Body of pancreas (tissue), 4 donors: ENCODE results near the gene SCIMP.

Experiments
- POLR2A ChIP-seq, 3 donors: fragments of 450-650 bp; IDR thresholded peaks; one replicate each; pipeline ENCODE4 v1.6.1; 2016; ENCODE audit warnings: antibody characterized with exemption in 3 of 3, mild to moderate bottlenecking in 2 of 3
- TF ChIP-seq, protein P1 (sequence below), 7 experiments: fragments of 450-650 bp in 4 of 7; fragments of 200-600 bp in 3 of 7; sonication (generic) in 3 of 7; IDR thresholded peaks; one replicate each; pipeline ENCODE4 v1.5.1; 2016 to 2019; ENCODE audit warnings: antibody characterized with exemption in 7 of 7

DNA sequence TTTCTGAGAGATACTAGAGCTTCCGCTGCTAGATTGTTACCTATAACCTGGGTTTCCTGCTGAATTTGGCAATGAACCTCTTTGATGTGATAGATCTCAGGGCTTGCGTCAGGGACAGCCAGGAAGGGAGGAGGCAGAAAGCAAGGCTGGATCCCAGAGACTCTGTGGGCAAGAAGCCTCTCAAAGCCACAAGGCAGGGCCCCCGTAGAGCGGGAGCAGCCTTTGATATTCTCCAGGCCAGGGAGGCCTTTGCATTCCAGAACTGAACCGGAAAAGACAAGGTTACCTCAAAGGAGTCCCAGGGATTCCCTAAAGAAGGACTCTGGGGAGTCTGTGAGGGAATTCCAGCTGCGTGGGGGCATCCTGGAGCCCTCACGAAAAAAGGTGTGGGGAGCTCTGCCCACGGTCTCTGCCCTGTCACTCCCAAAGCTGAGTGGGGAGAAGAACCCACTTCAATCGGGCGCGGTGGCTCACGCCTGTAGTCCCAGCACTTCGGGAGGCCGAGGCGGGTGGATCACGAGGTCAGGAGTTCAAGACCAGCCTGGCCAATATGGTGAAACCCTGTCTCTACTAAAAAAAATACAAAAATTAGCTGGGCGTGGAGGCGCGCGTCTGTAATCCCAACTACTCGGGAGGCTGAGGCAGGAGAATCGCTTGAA, 14.3 kb upstream of the SCIMP start:
- TF ChIP-seq POLR2A (IDR thresholded peaks at IDR 0.05): no peak
- TF ChIP-seq, protein P1, sequence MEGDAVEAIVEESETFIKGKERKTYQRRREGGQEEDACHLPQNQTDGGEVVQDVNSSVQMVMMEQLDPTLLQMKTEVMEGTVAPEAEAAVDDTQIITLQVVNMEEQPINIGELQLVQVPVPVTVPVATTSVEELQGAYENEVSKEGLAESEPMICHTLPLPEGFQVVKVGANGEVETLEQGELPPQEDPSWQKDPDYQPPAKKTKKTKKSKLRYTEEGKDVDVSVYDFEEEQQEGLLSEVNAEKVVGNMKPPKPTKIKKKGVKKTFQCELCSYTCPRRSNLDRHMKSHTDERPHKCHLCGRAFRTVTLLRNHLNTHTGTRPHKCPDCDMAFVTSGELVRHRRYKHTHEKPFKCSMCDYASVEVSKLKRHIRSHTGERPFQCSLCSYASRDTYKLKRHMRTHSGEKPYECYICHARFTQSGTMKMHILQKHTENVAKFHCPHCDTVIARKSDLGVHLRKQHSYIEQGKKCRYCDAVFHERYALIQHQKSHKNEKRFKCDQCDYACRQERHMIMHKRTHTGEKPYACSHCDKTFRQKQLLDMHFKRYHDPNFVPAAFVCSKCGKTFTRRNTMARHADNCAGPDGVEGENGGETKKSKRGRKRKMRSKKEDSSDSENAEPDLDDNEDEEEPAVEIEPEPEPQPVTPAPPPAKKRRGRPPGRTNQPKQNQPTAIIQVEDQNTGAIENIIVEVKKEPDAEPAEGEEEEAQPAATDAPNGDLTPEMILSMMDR (IDR thresholded peaks at IDR 0.05): no peak
